Effector memory CD8-positive, alpha-beta T cell (primary cell): ENCODE results near the gene SWT1.

Experiments used
- ATAC-seq: fragments of 150-1000 bp; cut with Tn5 transposase; replicated peaks from 2 replicates; pipeline ENCODE4 v1.10.0; 2021; ENCODE audit warnings: mild to moderate bottlenecking, moderate library complexity
- DNase-seq, 3 experiments: peaks; one replicate each; pipeline ENCODE4 v3.0.0; 2021
- H3K27ac Mint-ChIP-seq, 2 donors: one replicate each; pipeline ENCODE4 v1.8.0; 2022; ENCODE audit warnings: mild to moderate bottlenecking in 2 of 2, mixed read lengths in 2 of 2, moderate library complexity in 2 of 2
- H3K27me3 Mint-ChIP-seq, 2 donors: one replicate each; pipeline ENCODE4 v1.8.0; 2022; ENCODE audit warnings: mixed read lengths in 2 of 2
- H3K36me3 Mint-ChIP-seq: one replicate; pipeline ENCODE4 v1.8.0; 2022; ENCODE audit warnings: mild to moderate bottlenecking, moderate library complexity, mixed read lengths; ENCODE audit not compliant: insufficient read depth
- H3K4me1 Mint-ChIP-seq, 2 donors: one replicate each; pipeline ENCODE4 v1.8.0; 2022; ENCODE audit warnings: low read depth in 2 of 2, mixed read lengths in 2 of 2
- H3K4me3 Mint-ChIP-seq, 2 donors: one replicate each; pipeline ENCODE4 v1.8.0; 2022; ENCODE audit warnings: mild to moderate bottlenecking in 2 of 2, mixed read lengths in 2 of 2, moderate library complexity in 2 of 2
- H3K9me3 Mint-ChIP-seq, 2 donors: one replicate each; pipeline ENCODE4 v1.8.0; 2022; ENCODE audit warnings: mixed read lengths in 2 of 2
- total RNA-seq, 9 experiments: gene quantifications; one replicate each; lab custom pipeline; 2026; lab: John Stamatoyannopoulos, UW

The SWT1 gene, protein sequence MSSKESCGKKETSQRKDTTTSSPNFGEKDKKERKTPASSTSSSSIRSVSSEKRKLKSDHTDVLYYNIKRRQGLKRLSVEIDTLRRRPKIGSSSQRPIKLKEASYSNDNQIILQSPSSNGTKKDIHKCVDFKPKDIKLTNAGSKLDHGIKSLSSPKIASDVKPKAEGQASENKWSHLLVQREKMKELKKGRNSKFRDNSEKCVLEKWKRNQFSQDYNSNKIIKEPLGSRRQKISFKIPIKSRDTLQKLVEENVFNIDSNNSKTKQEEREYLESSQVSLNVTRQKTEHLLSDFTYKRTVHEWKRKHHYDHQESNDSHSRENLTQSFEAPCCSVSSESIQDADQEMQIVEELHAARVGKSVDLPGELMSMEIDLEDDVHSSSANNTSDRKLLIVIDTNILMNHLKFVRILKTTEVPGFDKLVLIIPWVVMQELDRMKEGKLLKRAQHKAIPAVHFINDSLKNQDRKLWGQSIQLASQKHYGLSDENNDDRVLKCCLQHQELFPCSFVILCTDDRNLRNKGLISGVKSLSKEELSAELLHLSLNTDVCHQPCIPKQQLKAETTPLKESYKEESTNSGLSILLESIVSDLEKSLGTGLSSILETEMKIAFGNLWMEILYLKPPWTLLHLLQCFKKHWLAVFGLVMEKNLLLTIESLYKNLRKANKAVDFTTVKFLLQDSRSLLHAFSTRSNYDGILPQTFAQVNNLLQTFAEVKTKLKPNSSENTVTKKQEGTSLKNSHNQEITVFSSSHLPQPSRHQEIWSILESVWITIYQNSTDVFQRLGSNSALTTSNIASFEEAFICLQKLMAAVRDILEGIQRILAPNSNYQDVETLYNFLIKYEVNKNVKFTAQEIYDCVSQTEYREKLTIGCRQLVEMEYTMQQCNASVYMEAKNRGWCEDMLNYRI
- total RNA-seq: 6.6 to 24.9 (median 11.1) reads per million in 9 experiments

- no peaks in the 10 kb centered on the region for H3K27me3 Mint-ChIP-seq
- peaks cover 14 to 34% of the 10 kb centered on the region in 2 donors for H3K4me1 Mint-ChIP-seq
- H3K36me3 Mint-ChIP-seq: peaks cover 19% of the 10 kb centered on the region
- H3K4me3 Mint-ChIP-seq: peak within 1 kb of the TSS; percentile 91 to 99
- H3K27ac Mint-ChIP-seq: peak within 1 kb of the TSS; percentile 98
- peak; percentile 90 for ATAC-seq
- DNase-seq: peak; percentile 96 to 98 (median 97)
- no peaks in the 10 kb centered on the region for H3K9me3 Mint-ChIP-seq
Measured at GRCh38 chr1:185156854-185157598, at the start of gene SWT1, which contains the start of gene TRMT1L. SWT1 (plus strand) TSS chr1:185157167; CDS start chr1:185160842, 3,675 bp downstream. TRMT1L (minus strand) TSS chr1:185156953; CDS start chr1:185156712, 241 bp downstream.

DNA sequence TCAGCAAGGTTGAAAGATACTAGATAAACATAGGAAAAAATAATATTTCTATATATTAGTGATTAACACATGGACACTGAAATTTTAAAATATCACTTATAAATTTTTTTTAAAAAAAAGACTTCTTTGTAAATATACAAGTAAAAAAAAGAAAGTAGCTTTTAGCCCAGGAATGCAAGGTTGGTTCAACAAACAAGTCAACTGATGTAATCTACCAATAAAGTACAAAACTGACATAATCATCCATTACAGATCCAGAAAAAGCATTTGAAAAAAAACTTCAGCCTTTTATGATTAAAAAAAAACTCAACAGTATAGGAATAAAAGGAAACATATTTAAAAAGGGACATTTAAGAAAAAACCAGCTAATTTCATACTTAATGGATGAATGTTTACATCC, 48.6 kb upstream of the SWT1 start:
- ATAC-seq: no peak

GRCh38 chr1:185110145-185110544, 46.8 kb upstream of the SWT1 start:
- H3K27ac Mint-ChIP-seq: no peak overlapping the region
- no peak for DNase-seq
- no peak overlapping the region for H3K4me3 Mint-ChIP-seq
- no peaks in the 10 kb centered on the region for H3K27me3 Mint-ChIP-seq
- ATAC-seq: no peak
- no peaks in the 10 kb centered on the region for H3K36me3 Mint-ChIP-seq
- peaks cover 9 to 20% of the 10 kb centered on the region in 2 donors for H3K9me3 Mint-ChIP-seq
- H3K4me1 Mint-ChIP-seq: peaks cover 0 to 6% of the 10 kb centered on the region in 2 donors

More for the DNA sequence above, 48.6 kb upstream of the SWT1 start:
- Mint-ChIP-seq H3K9me3 (peaks cover 9 to 20% of the 10 kb centered on the region in 2 donors), H3K4me3 (no peak overlapping the region), H3K4me1 (peaks cover 0 to 6% of the 10 kb centered on the region in 2 donors), H3K27ac (no peak overlapping the region), H3K27me3 (no peaks in the 10 kb centered on the region), H3K36me3 (no peaks in the 10 kb centered on the region)
- no peak for DNase-seq

GRCh38 chr1:185111873-185112272, 45.1 kb upstream of the SWT1 start:
- Mint-ChIP-seq H3K36me3 (no peaks in the 10 kb centered on the region), H3K27me3 (no peaks in the 10 kb centered on the region), H3K9me3 (peaks cover 9 to 20% of the 10 kb centered on the region in 2 donors), H3K27ac (no peak overlapping the region), H3K4me1 (peaks cover 0 to 6% of the 10 kb centered on the region in 2 donors), H3K4me3 (no peak overlapping the region)
- no peak for DNase-seq
- no peak for ATAC-seq

DNA sequence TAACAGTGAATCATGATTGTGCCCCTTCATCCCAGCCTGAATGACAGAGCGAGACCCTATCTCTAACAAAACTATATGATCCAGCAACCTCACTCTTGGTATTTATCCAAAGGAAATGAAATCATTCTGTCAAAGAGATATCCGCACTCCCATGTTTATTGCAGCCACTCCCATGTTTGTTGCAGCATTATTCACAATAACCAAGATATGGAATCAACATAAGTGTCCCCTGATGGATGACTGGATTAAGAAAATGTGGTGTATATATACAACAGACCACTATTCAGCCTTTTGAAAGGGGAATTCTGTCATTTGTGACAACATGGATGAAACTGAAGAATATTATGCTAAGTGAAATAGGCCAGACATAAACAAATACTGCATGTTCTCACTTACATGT, 44.6 kb upstream of the SWT1 start:
- DNase-seq (no peak), ATAC-seq (no peak)
- Mint-ChIP-seq H3K36me3 (no peaks in the 10 kb centered on the region), H3K4me3 (no peak overlapping the region), H3K27me3 (no peaks in the 10 kb centered on the region), H3K4me1 (peaks cover 0 to 6% of the 10 kb centered on the region in 2 donors), H3K27ac (no peak overlapping the region), H3K9me3 (peaks cover 9 to 20% of the 10 kb centered on the region in 2 donors)

DNA sequence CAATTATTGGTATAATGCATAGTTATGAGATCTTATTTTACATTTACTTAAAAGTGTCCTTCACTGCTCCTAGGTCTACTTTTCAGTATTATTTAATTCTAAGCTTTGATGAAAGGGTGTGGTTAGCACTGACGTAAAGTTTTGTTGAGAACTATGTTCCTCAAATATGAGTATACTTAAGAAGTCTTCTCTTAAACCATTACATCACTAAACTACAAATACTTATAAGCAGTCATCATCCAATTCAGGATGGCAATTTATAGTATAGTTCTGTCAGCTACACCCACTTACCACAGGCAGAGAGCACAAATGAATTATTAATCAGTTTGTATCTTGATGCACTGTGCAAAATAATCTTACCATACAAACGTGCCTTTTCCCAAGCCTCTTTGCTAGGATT, 27.3 kb upstream of the SWT1 start:
- ATAC-seq (no peak), DNase-seq (no peak)
- Mint-ChIP-seq H3K4me3 (no peak overlapping the region), H3K36me3 (peaks cover 69% of the 10 kb centered on the region), H3K9me3 (peaks cover 0 to 2% of the 10 kb centered on the region in 2 donors), H3K27me3 (no peaks in the 10 kb centered on the region), H3K27ac (no peak overlapping the region), H3K4me1 (no peaks in the 10 kb centered on the region)

- no peaks in the 10 kb centered on the region for H3K27me3 Mint-ChIP-seq
- H3K36me3 Mint-ChIP-seq: peaks cover 63% of the 10 kb centered on the region
- peaks cover 0 to 2% of the 10 kb centered on the region in 2 donors for H3K9me3 Mint-ChIP-seq
- DNase-seq (no peak), ATAC-seq (no peak)
- no peak overlapping the region for H3K27ac Mint-ChIP-seq
- H3K4me3 Mint-ChIP-seq: no peak overlapping the region
- H3K4me1 Mint-ChIP-seq: no peaks in the 10 kb centered on the region
Measured at GRCh38 chr1:185132534-185132933, 24.4 kb upstream of the SWT1 start.

DNA sequence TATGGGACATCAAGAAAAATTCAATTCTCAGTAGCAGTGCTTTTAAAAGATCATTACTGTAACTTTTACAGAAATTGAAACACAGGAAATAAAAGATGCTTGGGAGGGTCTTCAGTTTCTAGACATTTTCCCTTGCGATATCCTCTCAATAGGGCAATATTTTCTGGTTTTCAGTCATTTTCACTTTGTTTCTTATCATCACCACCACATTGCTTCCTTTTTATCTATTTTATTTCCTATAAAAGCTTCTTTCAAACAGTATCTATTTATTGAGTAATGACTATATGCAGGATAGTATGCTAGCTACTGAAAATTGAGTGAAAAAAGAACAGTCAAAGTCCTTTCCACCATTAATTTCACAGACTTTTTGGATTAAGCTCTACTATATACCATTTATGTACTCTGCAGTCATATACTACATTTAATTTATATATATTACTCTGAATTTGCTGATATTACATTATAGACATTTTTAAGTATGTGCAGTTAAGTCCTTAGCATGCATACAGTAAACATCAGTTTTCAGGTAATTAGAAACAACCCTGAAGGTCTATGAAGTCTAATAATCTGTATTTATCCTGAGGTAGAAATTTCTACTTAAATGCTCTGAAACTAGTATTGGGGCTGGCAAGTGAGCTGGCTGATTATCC, 18.9 kb upstream of the SWT1 start:
- no peak for ATAC-seq
- peaks cover 55% of the 10 kb centered on the region for H3K36me3 Mint-ChIP-seq

DNA sequence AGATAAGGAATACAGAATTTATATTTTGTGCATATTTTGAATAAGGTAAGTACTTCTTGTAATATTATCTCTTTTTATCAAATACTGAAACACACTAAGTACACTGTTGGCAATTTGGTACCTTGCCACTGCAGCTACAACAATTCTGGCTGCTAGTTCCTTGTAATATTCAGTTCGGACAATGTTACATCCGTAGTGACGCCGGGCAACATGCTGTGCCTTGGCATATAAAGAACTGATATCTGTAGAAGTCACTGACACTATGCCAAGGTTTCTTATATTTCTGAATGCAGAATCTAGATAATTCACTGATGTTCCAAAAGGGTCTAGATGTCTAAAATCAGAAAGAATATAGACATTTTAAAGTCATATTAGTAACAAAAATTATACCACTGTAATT, 17.7 kb upstream of the SWT1 start:
- ATAC-seq (no peak), DNase-seq (no peak)
- peaks cover 49% of the 10 kb centered on the region for H3K36me3 Mint-ChIP-seq
- H3K27me3 Mint-ChIP-seq: no peaks in the 10 kb centered on the region
- H3K9me3 Mint-ChIP-seq: no peaks in the 10 kb centered on the region
- no peak overlapping the region for H3K4me3 Mint-ChIP-seq
- no peak overlapping the region for H3K27ac Mint-ChIP-seq
- no peaks in the 10 kb centered on the region for H3K4me1 Mint-ChIP-seq

More for the DNA sequence above, 18.9 kb upstream of the SWT1 start:
- no peaks in the 10 kb centered on the region for H3K27me3 Mint-ChIP-seq
- H3K4me1 Mint-ChIP-seq: no peaks in the 10 kb centered on the region
- H3K9me3 Mint-ChIP-seq: no peaks in the 10 kb centered on the region
- peak overlapping the region in 1 of 2 donors; percentile 12 for H3K27ac Mint-ChIP-seq
- H3K4me3 Mint-ChIP-seq: no peak overlapping the region
- DNase-seq: no peak

DNA sequence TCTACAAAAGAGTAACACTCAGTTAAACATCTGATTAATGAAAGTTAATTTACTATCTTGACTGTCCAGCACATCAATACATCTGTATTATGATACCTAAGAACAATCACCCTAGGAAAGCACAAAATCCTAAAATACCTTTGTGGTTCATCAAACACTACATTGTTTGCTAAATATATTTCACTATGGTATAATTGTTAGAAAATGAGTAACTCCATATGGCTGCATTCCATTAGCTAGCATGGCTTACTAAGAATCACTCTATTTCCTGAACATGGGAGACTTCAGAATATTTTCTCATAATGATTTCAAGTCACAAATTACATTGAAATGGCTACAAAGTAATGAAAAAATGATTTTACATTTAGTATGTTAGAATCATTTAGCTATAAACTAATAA, 12.7 kb upstream of the SWT1 start:
- Mint-ChIP-seq H3K27ac (no peak overlapping the region), H3K4me3 (no peak overlapping the region), H3K4me1 (peaks cover 0 to 6% of the 10 kb centered on the region in 2 donors), H3K9me3 (no peaks in the 10 kb centered on the region), H3K27me3 (no peaks in the 10 kb centered on the region), H3K36me3 (peaks cover 54% of the 10 kb centered on the region)
- ATAC-seq (no peak), DNase-seq (no peak)

GRCh38 chr1:185151215-185151614, 5.8 kb upstream of the SWT1 start:
- Mint-ChIP-seq H3K9me3 (no peaks in the 10 kb centered on the region), H3K36me3 (peaks cover 36% of the 10 kb centered on the region), H3K27me3 (no peaks in the 10 kb centered on the region), H3K27ac (no peak overlapping the region), H3K4me3 (no peak overlapping the region), H3K4me1 (peaks cover 7 to 32% of the 10 kb centered on the region in 2 donors)
- no peak for ATAC-seq
- DNase-seq: no peak

DNA sequence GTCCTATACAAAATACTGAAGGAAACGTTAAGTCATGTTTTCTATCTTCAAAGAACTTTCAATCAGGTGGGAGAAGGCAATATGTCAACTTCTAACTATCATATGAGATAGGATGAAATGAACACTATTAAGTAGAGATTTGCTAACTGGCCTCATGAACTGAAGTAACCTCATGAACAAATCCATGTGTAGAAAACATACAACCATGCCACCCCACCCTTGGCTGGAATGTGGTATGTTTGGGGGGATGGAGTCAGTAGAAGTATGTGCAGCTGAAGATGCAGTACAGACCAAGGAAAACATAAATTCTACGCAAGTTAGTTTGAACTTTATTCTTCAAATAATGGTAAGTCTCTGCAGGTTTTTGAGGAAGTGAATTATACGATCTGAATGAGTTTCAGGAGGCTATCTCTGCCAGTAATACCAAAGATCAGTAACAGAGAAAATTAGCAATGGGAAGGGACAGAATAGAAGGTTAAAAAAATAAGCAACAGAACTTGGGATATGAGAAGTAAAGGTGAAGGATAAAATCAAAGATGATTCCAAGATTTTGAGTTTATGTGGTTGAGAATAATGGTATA, 4.7 kb upstream of the SWT1 start:
- no peak for ATAC-seq
- H3K27me3 Mint-ChIP-seq: no peaks in the 10 kb centered on the region
- H3K27ac Mint-ChIP-seq: no peak overlapping the region
- H3K4me3 Mint-ChIP-seq: no peak overlapping the region
- H3K4me1 Mint-ChIP-seq: peaks cover 7 to 34% of the 10 kb centered on the region in 2 donors
- peaks cover 39% of the 10 kb centered on the region for H3K36me3 Mint-ChIP-seq
- DNase-seq: no peak
- no peaks in the 10 kb centered on the region for H3K9me3 Mint-ChIP-seq
